ENCODE data around the gene ZNF626.

GRCh38 chr19:20616071-20616470, 45.3 kb downstream of the ZNF626 start:
- TF ChIP-seq CTCF (conservative IDR thresholded peaks at IDR 0.05; ENCODE audit: low read depth, low read length), result no peak
- TF ChIP-seq EZH2 (IDR thresholded peaks at IDR 0.05; ENCODE audit: borderline replicate concordance, low read depth, low read length, poor library complexity, severe bottlenecking), result no peak

Measured in A673 (cell line).